GM18858 (cell line): Measurements from ENCODE around the gene PDPN.

ENCODE experiments used
- ATAC-seq: cut with Tn5 transposase; IDR thresholded peaks from one replicate; pipeline ENCODE4 v1.9.1; 2021; ENCODE audit not compliant: unreplicated experiment

PDPN gene

DNA sequence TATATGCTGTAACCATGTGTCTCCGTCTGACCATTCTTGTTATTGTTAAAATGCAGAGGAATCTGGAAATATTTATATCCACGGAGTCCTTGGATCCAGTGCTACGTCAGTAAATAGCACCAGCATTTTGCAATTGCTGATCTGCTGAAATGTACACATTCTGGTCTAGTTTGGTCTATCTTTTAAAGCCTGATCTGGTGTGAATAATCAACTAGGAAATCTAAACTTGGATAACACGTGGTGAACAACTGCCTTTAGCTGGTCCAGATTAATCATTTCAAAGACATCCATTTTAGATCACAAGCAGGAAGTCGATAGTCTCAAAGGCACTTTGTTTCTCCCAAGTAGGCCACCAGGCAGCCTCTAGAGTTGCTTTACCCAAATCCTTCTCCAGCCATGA lies 32.6 kb downstream of the PDPN start:
- ATAC-seq: no peak

DNA sequence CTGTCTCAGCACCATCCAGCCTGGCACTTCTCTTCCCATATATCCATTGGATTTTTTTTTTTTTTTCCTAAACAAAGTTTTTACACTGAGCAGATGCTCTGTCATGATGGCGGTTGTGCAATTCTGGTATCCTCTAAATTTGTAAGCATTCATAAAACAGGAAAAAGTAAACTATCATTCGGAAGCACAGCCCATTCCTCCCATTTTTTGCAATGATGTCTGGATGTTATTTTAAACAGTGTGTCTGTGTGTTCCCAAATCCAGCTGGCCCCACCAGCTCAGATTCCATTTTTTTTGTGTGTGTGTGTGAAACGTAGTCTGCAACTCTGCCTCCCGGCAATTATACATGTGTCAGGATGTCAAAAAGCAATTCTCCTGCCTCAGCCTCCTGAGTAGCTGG lies 33.5 kb downstream of the PDPN start:
- ATAC-seq: no peak

DNA sequence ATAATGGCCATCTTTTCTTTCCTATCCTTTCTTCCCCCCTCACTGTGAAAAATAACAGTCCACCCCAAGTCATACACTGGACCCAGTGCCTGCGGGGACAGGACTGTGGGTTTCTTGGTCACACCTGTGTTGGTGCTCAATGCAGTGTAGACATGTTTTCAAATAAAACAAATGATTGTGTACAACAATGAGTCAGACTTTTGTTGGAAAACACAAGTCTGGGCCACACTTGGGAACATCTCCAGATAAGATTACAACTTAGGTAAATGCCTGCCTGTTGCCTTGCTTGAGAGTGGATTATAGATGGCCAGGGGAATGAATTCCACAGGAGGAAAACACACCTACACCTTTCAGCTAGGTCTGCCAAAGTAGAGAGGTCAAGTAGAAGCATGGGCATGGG lies 34.1 kb downstream of the PDPN start:
- no peak for ATAC-seq

DNA sequence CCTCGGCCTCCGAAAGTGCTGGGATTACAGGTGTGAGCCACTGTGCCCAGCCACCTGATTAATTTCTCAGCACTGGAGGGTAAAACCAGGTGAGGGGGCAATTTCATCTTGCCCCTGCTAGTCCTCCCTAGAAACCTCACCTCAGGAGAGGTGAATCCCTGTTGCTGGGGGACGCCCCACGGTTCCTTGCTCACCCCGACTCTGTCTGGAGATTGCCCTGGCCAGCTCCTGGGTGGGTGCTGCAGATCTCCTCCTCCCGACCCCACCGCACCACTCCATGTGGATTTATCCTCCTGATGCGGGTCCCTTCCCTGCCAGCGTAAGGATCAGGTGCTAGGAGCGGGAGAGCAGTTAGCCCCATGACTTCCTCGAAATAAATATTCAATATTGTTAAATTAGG lies 34.9 kb downstream of the PDPN start:
- no peak for ATAC-seq

DNA sequence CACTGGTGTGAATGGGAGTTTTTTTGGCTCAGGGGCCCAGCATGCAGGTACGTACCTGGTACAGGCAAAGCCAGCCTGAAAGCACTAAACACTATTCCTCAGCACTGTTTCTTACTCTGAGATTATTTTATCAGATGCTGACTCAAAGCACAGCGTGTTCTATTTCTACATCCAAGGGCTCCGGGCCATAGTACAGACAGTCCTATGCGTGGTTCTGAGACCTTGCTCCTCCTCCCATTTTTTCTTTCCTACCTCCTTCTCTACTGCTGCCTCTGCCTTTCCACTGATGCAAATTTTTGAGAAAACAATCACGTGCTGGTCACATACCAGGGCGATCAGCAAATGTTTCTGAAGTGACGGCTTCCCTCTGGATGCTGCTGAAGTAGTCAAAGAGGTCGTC lies 36.3 kb downstream of the PDPN start:
- ATAC-seq: no peak

DNA sequence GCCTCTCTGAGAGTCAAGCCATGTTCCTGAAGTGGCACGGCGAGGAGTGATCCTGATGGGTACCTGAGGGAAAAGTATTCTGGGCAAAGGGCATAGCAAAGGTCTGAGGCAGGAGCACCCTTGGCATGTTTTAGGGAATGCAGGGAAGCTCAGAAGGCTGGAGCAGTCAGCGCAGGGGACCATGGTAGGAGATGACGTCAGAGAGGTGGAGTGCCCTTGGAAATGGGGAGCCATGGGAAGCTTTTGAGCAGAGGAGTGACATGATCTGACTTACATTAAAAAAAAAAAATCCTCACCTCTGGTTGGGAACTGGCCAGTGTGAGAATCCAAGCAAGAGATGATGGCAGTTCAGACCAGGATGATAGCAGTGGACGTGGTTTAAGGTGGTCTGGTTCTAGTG lies 37.2 kb downstream of the PDPN start:
- no peak for ATAC-seq

DNA sequence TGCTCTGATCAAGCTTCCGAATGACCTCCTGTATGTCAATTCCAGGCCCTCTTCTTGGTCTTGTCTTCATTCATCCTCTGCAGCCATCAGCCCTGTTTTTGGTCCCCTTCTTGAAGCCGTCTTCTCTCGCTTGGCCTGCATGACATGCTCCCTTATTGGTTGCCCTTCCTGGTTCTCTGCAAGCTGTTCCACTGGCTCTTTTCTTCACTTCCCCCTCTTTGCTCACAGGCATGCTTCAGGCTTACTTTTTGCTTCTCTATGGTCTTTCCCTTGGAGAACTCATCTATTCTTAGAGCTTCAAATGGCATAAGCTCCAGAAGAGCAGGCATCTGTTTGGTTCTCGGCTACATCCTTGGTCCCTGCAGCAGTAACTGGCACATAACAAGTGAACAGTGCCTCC lies 38.8 kb downstream of the PDPN start:
- ATAC-seq: no peak

DNA sequence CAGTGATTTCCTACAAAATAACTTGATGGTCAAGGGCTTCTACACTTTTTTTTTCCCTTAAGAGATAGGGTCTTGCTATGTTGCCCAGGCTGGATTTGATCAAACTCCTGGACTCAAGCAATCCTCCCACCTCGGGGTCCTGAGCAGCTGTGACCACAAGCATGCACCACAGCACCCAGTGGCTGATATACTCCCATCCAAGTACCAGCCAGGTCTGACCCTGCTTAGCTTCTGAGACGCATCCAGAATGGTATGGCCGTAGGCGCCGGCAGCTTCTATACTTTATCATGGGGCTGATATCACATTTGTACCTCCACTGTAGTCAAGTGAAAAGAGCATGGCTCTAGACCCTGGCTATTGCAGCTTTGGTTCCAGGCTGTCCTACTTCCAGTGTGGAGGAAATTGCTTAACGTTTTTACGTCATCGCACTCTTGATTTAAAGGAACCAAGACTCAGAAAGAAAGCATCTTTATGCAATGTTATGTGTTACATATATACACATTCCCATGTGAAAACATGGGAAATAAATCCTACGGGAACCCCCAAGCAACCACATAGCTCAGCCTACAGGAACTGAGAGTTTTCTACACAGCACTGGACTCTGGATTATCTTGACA lies 39.5 kb downstream of the PDPN start:
- no peak for ATAC-seq

DNA sequence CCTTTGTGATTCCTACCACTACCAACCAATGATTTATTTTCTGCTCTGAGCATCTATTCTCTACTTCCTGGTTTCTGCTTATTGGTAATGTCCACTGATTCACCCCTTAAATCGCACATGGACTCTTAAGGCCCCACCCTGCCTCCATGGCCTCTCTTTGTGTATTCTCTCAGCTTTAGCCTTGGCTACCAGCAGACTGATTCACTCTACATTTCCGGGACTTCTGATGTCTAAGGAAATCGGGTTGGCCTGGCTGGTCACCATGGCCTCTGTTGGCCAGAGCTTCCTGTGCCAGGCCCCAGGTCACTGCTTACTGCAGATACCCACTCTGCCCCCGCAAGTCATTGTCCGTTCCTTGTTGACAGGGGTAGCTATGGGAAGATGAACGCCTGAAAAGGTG lies 40.9 kb downstream of the PDPN start:
- no peak for ATAC-seq

DNA sequence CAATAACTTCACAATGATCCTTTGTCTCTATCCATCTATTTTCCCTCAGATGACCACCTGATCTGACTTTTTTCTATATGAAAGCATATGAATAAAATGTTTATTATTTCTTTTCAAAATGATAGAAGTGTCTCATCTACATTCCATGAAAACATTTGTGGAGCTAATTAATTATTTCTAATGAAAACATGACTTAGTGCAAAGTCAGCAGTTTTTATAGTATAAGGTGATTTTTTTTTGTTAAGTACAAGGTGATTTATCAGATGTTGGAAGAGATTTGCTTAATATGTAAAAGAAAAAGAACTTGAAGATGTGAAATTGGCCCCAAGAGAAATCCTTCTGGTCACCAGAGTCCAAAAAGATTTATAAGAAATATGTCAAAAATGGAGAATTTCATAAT lies 43.5 kb downstream of the PDPN start:
- ATAC-seq: no peak

DNA sequence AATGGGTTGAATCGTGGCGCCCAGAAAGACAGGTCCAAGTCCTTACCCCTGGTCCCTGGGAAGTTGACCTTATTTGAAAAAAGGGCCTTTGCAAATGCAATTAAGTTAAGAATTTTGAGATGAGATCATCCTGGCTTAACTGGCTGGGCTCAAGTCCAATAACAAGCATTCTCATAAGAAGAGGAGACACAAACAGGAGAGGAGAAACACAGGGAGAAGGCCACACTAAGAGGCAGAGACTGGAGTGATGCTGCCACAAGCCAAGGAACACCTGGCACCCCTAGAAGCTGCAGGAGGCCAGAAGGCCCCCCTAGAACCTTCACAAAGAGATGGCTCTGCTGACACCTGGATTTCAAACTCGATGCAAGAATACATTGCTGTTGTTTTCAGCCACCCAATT lies 44.6 kb downstream of the PDPN start:
- ATAC-seq: no peak

DNA sequence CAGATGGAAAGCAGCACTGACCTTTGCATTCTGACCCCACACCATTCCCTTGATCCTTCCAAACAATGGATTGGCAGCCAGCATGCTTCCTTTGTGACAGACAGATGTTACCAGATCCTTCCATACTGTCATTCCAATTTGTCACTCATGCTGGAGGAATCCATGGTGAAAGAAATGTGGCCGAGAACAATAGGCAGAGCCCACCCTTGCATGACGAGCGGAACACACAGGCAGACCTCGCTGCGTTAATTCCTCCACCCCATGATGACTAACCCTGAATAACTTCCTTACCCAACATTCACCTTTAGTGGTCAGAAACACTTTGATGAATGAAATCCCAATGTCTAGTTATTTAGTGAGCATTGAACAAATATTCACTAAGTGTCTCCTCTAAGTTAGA lies 45.1 kb downstream of the PDPN start:
- ATAC-seq: no peak

DNA sequence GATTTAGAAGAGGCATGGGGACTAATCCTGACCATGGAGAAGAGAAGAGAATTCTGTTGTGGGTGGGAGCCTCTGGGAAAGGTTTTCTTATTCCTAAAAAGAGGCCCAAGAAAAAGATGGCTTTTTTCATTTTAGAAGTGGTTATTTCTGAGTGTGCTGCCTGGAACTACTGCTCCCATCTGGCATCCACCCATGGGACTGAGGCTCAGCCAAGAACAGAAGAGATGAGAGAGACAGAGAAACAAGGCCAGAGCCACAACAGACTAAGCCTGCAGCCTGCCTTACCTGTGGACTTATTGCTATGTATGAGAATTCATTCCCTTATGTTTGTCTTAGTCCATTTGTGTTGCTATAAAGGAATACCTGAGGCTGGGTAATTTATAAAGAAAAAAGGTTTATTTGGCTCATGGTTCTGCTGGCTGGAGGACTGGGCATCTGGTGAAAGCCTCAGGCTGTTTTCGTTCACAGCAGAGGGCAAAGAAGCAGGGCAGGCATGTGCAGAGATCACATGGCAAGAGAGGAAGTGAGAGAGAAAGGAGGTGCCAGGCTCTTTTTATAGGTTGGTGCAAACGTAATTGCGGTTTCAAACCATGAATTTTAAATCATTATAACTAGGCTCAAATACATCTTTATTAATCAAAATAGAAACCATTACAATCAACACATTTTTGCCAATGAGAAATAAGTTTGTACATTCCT lies 58.8 kb downstream of the PDPN start:
- ATAC-seq: no peak

DNA sequence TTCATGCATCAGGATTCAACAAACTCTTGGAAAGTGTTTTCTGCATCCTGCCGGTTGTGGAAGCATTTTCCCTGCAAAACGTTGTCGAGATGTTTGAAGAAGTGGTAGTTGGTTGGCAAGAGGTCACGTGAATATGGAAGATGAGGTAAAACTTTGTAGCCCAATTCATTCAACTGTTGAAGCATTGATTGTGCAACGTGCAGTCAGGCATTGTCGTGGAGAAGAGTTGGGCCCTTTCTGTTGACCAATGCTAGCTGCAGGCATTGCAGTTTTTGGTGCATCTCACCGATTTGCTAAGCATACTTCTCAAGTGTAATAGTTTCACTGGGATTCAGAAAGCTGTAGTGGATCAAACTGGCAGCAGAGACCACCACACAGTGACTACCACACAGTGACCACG lies 59.4 kb downstream of the PDPN start:
- ATAC-seq: no peak

DNA sequence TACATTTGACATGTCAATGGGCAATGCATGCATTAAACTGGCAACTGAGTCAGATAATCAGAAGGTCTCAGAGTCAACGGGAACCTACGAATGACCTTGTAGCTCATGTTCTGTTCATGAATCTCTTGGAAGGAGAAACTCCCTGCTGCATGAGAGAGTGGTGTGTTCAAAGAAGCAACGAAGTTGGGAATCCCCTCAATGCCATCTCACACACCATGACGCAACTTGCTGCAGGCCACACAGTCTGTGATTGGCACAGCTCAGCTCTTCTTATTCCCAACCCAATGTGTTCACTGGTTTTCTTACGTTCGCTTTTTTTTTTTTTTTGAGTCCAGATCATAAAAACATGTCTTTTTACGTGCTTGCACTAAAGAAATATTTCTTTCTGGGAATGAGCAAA lies 62.9 kb downstream of the PDPN start:
- ATAC-seq: no peak

DNA sequence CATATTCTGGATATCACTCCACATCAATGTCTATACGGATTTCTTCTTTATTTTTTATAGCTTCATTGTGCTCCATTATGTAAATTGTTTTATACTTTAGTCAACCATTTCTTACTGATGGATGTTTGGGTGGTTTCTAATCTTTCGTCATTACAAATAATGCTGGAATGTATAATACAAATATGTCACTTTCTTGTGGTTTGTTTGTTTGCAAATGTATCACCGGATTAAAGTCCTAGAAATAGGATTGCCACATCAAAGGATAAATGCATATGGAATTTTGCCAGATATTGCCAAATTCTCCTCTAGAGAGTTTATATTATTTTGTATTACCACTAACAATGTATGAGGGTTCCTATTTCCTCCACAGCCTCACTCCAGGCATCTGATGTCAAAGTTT lies 67.6 kb downstream of the PDPN start:
- ATAC-seq: no peak

DNA sequence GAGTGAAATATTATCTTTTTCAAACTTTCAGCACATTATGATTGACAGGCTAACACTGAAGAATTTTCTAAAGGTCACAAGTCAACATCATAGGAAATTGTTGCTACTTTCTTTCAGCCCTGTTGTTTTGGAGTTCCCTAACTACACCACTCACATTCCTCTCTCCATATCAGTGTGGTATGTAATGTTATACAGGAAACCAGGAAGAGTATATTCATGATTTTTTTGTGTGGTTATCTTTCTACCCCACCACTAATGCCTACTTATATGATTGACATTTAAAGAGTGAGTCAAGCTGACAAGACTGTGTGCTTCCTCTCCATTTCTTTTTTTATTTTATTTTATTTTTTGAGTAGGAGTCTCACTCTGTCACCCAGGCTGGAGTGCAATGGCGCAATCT lies 68.6 kb downstream of the PDPN start:
- ATAC-seq: no peak

DNA sequence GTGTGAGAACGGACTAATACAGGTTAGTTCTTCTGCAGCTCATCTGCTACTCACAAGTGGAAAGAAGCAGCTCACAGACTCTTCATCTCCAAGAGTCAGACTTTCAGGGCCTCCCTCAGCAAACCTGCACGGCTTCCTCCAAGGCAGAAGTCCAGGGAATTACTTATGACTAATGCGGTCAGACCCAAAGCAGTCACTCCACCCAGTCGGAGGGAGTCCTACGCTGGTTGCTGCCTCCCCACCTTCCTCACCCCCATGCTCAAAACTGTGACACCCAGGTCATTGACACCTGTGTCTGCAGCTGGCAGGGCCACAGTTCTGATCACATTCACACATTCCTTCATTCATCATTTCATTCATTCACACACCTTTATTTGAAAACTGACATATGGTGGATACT lies 77.9 kb downstream of the PDPN start:
- no peak for ATAC-seq

DNA sequence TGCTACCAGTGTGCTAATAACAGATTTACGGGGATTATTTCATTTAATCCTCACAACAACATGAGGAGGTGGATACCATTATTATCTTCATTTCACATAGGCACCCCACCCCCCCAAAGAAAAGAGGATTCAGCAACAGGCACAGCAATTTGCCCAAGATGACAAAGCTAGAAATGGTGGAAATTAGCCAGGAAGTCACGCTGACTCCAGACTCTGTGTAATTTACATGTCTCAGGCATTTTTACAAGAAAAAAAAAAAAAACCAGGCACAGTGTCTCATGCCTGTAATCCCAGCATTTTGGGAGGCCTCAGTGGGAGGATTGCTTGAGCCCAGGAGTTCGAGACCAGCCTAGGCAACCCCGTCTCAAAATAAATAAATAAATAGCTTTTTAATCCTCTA lies 78.9 kb downstream of the PDPN start:
- no peak for ATAC-seq

DNA sequence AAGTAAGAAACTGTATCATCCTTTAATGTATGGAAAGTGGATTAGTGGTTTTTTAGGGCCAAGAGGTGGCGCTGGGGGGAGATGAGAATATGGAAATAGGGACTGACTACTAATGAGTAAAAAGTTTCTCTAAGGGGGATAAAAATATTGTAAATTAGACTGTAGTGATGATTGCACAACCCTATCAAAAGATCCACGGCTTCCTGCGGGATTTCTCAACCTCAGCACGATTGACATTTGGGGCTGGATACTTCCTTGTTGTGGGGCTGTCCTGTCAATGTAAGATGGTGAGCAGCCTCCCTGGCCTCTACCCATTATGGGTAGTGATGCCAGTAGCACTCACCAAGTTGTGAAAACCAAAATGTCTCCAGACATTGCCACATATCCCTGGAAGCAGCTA lies 80.3 kb downstream of the PDPN start:
- ATAC-seq: no peak

DNA sequence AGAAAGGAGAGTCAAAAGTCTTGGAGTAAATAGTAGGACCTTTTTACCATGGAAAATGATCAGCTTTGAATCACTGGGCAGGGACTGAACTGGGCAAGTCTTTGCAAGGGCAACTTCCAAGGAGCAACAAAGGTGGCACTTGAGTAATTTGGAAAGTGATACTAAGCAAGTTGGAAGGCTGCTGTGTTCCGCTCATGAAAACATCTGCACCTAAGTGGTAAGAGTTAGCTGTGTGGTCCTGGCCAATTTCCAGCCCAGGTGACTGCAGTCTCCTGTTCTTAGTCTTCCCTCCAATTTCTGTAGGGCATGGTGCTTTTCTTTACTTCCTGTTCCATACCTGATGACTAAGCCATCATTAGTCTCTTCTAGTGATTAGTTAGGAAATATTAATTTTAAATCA lies 80.8 kb downstream of the PDPN start:
- ATAC-seq: no peak

DNA sequence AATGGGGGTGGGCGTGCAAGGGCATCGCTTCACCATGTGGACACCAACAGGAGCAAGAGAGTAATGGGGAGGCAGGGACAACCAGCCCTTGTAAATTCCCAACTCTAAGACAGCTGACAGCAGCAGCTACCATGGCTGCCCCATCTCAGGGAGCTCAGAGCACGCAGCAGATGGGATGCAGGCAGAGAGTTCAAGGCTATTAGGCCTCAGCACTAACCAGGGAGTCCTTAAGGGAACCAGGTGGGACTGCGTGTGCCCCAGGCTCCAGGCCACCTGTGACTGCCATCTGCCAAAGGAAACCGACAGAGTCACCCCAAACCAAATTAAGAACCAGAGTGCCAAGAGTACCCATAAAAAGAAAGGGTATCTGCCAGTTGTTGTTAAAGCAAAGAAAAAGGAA lies 82.7 kb downstream of the PDPN start:
- ATAC-seq: no peak
